ENCODE results near the gene PHF21B.

Gene PHF21B

GRCh38 chr22:44947049-44947448, 62.8 kb downstream of the PHF21B start:
- H3K27me3 Mint-ChIP-seq = peaks cover 4% of the 10 kb centered on the region
- H3K9me3 Mint-ChIP-seq = no peaks in the 10 kb centered on the region
- H3K36me3 Mint-ChIP-seq (ENCODE audit: low read depth) = no peaks in the 10 kb centered on the region
- no peak overlapping the region for H3K4me3 Mint-ChIP-seq
- no peak for DNase-seq
- no peak for ATAC-seq
- no peaks in the 10 kb centered on the region for H3K4me1 Mint-ChIP-seq
- no peak overlapping the region for H3K27ac Mint-ChIP-seq

- DNase-seq (no peak), ATAC-seq (no peak)
- H3K36me3 Mint-ChIP-seq (ENCODE audit: low read depth) = no peaks in the 10 kb centered on the region
- no peak overlapping the region for H3K4me3 Mint-ChIP-seq
- H3K27me3 Mint-ChIP-seq = peaks cover 4% of the 10 kb centered on the region
- H3K4me1 Mint-ChIP-seq = no peaks in the 10 kb centered on the region
- H3K9me3 Mint-ChIP-seq = no peaks in the 10 kb centered on the region
- H3K27ac Mint-ChIP-seq = no peak overlapping the region
These were observed 64.8 kb downstream of the PHF21B start for GRCh38 chr22:44944883-44945601.

GRCh38 chr22:44943701-44944324, 66.0 kb downstream of the PHF21B start:
- H3K27me3 Mint-ChIP-seq = peaks cover 2% of the 10 kb centered on the region
- no peaks in the 10 kb centered on the region for H3K4me1 Mint-ChIP-seq
- no peak for ATAC-seq
- no peak for DNase-seq
- H3K9me3 Mint-ChIP-seq = no peaks in the 10 kb centered on the region
- no peak overlapping the region for H3K27ac Mint-ChIP-seq
- H3K36me3 Mint-ChIP-seq (ENCODE audit: low read depth) = no peaks in the 10 kb centered on the region
- H3K4me3 Mint-ChIP-seq = no peak overlapping the region

- peaks cover under 1% of the 10 kb centered on the region for H3K27me3 Mint-ChIP-seq
- ATAC-seq (no peak), DNase-seq (no peak)
- no peaks in the 10 kb centered on the region for H3K36me3 Mint-ChIP-seq (ENCODE audit: low read depth)
- H3K27ac Mint-ChIP-seq = no peak overlapping the region
- no peaks in the 10 kb centered on the region for H3K4me1 Mint-ChIP-seq
- no peaks in the 10 kb centered on the region for H3K9me3 Mint-ChIP-seq
- no peak overlapping the region for H3K4me3 Mint-ChIP-seq
These were observed 66.7 kb downstream of the PHF21B start for GRCh38 chr22:44942979-44943700.

- ATAC-seq (no peak), DNase-seq (no peak)
- H3K27me3 Mint-ChIP-seq = no peaks in the 10 kb centered on the region
- H3K4me3 Mint-ChIP-seq = no peak overlapping the region
- H3K27ac Mint-ChIP-seq = no peak overlapping the region
- no peaks in the 10 kb centered on the region for H3K4me1 Mint-ChIP-seq
- no peaks in the 10 kb centered on the region for H3K36me3 Mint-ChIP-seq (ENCODE audit: low read depth)
- no peaks in the 10 kb centered on the region for H3K9me3 Mint-ChIP-seq
These were observed 67.7 kb downstream of the PHF21B start for GRCh38 chr22:44942056-44942455.

GRCh38 chr22:44941207-44941606, 68.6 kb downstream of the PHF21B start:
- no peaks in the 10 kb centered on the region for H3K9me3 Mint-ChIP-seq
- H3K4me1 Mint-ChIP-seq = no peaks in the 10 kb centered on the region
- ATAC-seq = no peak
- no peaks in the 10 kb centered on the region for H3K36me3 Mint-ChIP-seq (ENCODE audit: low read depth)
- H3K27ac Mint-ChIP-seq = no peak overlapping the region
- H3K4me3 Mint-ChIP-seq = no peak overlapping the region
- H3K27me3 Mint-ChIP-seq = no peaks in the 10 kb centered on the region
- no peak for DNase-seq

- no peak for DNase-seq
- no peak overlapping the region for H3K27ac Mint-ChIP-seq
- no peak for ATAC-seq
- H3K4me1 Mint-ChIP-seq = no peaks in the 10 kb centered on the region
- no peaks in the 10 kb centered on the region for H3K36me3 Mint-ChIP-seq (ENCODE audit: low read depth)
- no peak overlapping the region for H3K4me3 Mint-ChIP-seq
- no peaks in the 10 kb centered on the region for H3K9me3 Mint-ChIP-seq
- no peaks in the 10 kb centered on the region for H3K27me3 Mint-ChIP-seq
These were observed 69.7 kb downstream of the PHF21B start for GRCh38 chr22:44940130-44940529.

GRCh38 chr22:44939451-44939850, 70.4 kb downstream of the PHF21B start:
- Mint-ChIP-seq H3K36me3 (ENCODE audit: low read depth) (no peaks in the 10 kb centered on the region), H3K4me1 (no peaks in the 10 kb centered on the region), H3K9me3 (no peaks in the 10 kb centered on the region), H3K27ac (no peak overlapping the region), H3K4me3 (no peak overlapping the region), H3K27me3 (no peaks in the 10 kb centered on the region)
- DNase-seq (no peak), ATAC-seq (no peak)

- ATAC-seq = no peak
- H3K4me3 Mint-ChIP-seq = no peak overlapping the region
- no peaks in the 10 kb centered on the region for H3K36me3 Mint-ChIP-seq (ENCODE audit: low read depth)
- no peaks in the 10 kb centered on the region for H3K27me3 Mint-ChIP-seq
- no peak overlapping the region for H3K27ac Mint-ChIP-seq
- no peak for DNase-seq
- no peaks in the 10 kb centered on the region for H3K4me1 Mint-ChIP-seq
- H3K9me3 Mint-ChIP-seq = no peaks in the 10 kb centered on the region
These were observed 70.9 kb downstream of the PHF21B start for GRCh38 chr22:44938886-44939285.

GRCh38 chr22:44937216-44937615, 72.6 kb downstream of the PHF21B start:
- Mint-ChIP-seq H3K27ac (no peak overlapping the region), H3K9me3 (no peaks in the 10 kb centered on the region), H3K27me3 (no peaks in the 10 kb centered on the region), H3K4me3 (no peak overlapping the region), H3K4me1 (no peaks in the 10 kb centered on the region), H3K36me3 (ENCODE audit: low read depth) (no peaks in the 10 kb centered on the region)
- ATAC-seq (no peak), DNase-seq (no peak)

GRCh38 chr22:44936201-44936600, 73.6 kb downstream of the PHF21B start:
- H3K9me3 Mint-ChIP-seq = no peaks in the 10 kb centered on the region
- H3K36me3 Mint-ChIP-seq (ENCODE audit: low read depth) = no peaks in the 10 kb centered on the region
- DNase-seq (no peak), ATAC-seq (no peak)
- no peaks in the 10 kb centered on the region for H3K27me3 Mint-ChIP-seq
- H3K4me3 Mint-ChIP-seq = no peak overlapping the region
- no peak overlapping the region for H3K27ac Mint-ChIP-seq
- no peaks in the 10 kb centered on the region for H3K4me1 Mint-ChIP-seq

- no peak overlapping the region for H3K27ac Mint-ChIP-seq
- H3K9me3 Mint-ChIP-seq = no peaks in the 10 kb centered on the region
- no peaks in the 10 kb centered on the region for H3K4me1 Mint-ChIP-seq
- H3K27me3 Mint-ChIP-seq = no peaks in the 10 kb centered on the region
- ATAC-seq = no peak
- H3K36me3 Mint-ChIP-seq (ENCODE audit: low read depth) = no peaks in the 10 kb centered on the region
- H3K4me3 Mint-ChIP-seq = no peak overlapping the region
- DNase-seq = no peak
These were observed 74.1 kb downstream of the PHF21B start for GRCh38 chr22:44935724-44936123.

GRCh38 chr22:44934454-44934735, 75.4 kb downstream of the PHF21B start:
- Mint-ChIP-seq H3K9me3 (no peaks in the 10 kb centered on the region), H3K27me3 (no peaks in the 10 kb centered on the region), H3K36me3 (ENCODE audit: low read depth) (no peaks in the 10 kb centered on the region), H3K4me1 (no peaks in the 10 kb centered on the region), H3K27ac (no peak overlapping the region), H3K4me3 (no peak overlapping the region)
- ATAC-seq = no peak
- DNase-seq = no peak

- Mint-ChIP-seq H3K36me3 (ENCODE audit: low read depth) (no peaks in the 10 kb centered on the region), H3K4me1 (no peaks in the 10 kb centered on the region), H3K27ac (no peak overlapping the region), H3K4me3 (no peak overlapping the region), H3K9me3 (no peaks in the 10 kb centered on the region), H3K27me3 (no peaks in the 10 kb centered on the region)
- DNase-seq = no peak
- no peak for ATAC-seq
These were observed 75.9 kb downstream of the PHF21B start for GRCh38 chr22:44933666-44934453.

- no peak overlapping the region for H3K4me3 Mint-ChIP-seq
- no peak overlapping the region for H3K27ac Mint-ChIP-seq
- H3K27me3 Mint-ChIP-seq = no peaks in the 10 kb centered on the region
- ATAC-seq (no peak), DNase-seq (no peak)
- no peaks in the 10 kb centered on the region for H3K9me3 Mint-ChIP-seq
- H3K36me3 Mint-ChIP-seq (ENCODE audit: low read depth) = no peaks in the 10 kb centered on the region
- H3K4me1 Mint-ChIP-seq = no peaks in the 10 kb centered on the region
These were observed 77.3 kb downstream of the PHF21B start for GRCh38 chr22:44932493-44932892.
